Measurements from ENCODE around the gene PEF1.

Gene PEF1

GRCh38 chr1:31626223-31627207 is 18.2 kb downstream of the PEF1 start:
- DNase-seq: peak; percentile 94

- DNase-seq: peak; percentile 84
Observed at GRCh38 chr1:31625561-31626222, 19.0 kb downstream of the PEF1 start.

GRCh38 chr1:31624731-31625514 is 19.8 kb downstream of the PEF1 start:
- no peak for DNase-seq

- no peak for DNase-seq
Observed at GRCh38 chr1:31624309-31624708, 20.4 kb downstream of the PEF1 start.

- DNase-seq: no peak
Observed at GRCh38 chr1:31623365-31623764, 21.3 kb downstream of the PEF1 start.

GRCh38 chr1:31621847-31622730 is 22.6 kb downstream of the PEF1 start:
- no peak for DNase-seq

- DNase-seq: no peak
Observed at GRCh38 chr1:31621498-31621820, 23.2 kb downstream of the PEF1 start.

- DNase-seq: no peak
Observed at GRCh38 chr1:31620631-31621497, 23.8 kb downstream of the PEF1 start.

- DNase-seq: no peak
Observed at GRCh38 chr1:31618916-31619846, 25.5 kb downstream of the PEF1 start.

- peak; percentile 79 for DNase-seq
Observed at GRCh38 chr1:31617916-31618746, 26.5 kb downstream of the PEF1 start.

GRCh38 chr1:31617218-31617915 is 27.3 kb downstream of the PEF1 start, which contains the start of gene HCRTR1:
Gene HCRTR1 (plus strand): TSS chr1:31617689. CDS start chr1:31619193, 1,504 bp downstream.
- peak; percentile 50 for DNase-seq

GRCh38 chr1:31615939-31616338 is 28.7 kb downstream of the PEF1 start:
- DNase-seq: no peak

- no peak for DNase-seq
Observed at GRCh38 chr1:31615414-31615813, 29.3 kb downstream of the PEF1 start.

GRCh38 chr1:31614414-31615005 is 30.2 kb downstream of the PEF1 start:
- DNase-seq: peak; percentile 58

GRCh38 chr1:31609514-31610118 is 35.1 kb downstream of the PEF1 start:
- DNase-seq: no peak

GRCh38 chr1:31607360-31607759 is 37.3 kb downstream of the PEF1 start:
- DNase-seq: peak; percentile 9

- peak; percentile 12 for DNase-seq
Observed at GRCh38 chr1:31605908-31606427, 38.7 kb downstream of the PEF1 start.
